HCT116 (cell line): ENCODE results near the gene PIN1. TPM values are rescaled to one million over a fixed set of nuclear protein-coding genes. Genes with fewer than 3 reads are reported as not detected.

Experiments
- ATAC-seq: fragments of 200-7000 bp; cut with Tn5 transposase; 2 replicates; pipeline ENCODE4 v1.9.1; 2020; ENCODE audit warnings: mild to moderate bottlenecking, moderate library complexity
- BruUV-seq: library from RNA; stranded (reverse); fragments of 400-500 nt; replicated peaks from 2 replicates; lab custom pipeline; 2021; lab: Mats Ljungman, UMichigan
- CTCF ChIA-PET: fragments of 300-600 bp; sonication (Branson Sonifier 250); formaldehyde crosslinking; loops from one replicate; lab custom pipeline; 2021; ENCODE audit warnings: antibody characterized with exemption; lab: Charles Lee
- POLR2A ChIA-PET: fragments of 300-600, 350-600 bp; sonication (Branson Sonifier 250); formaldehyde crosslinking; loops from one replicate; lab custom pipeline; 2021; ENCODE audit warnings: antibody characterized with exemption; lab: Charles Lee
- RAD21 ChIA-PET, 2 experiments: fragments of 300-600 bp; sonication (Branson Sonifier 250); formaldehyde crosslinking; loops; one replicate each; lab custom pipeline; 2023; ENCODE audit warnings: low total read pairs in 2 of 2; ENCODE audit not compliant: uncharacterized antibody in 2 of 2, unreplicated experiment in 2 of 2, low non-redundant PET in 1 of 2; lab: Charles Lee
- DNase-seq: peaks from one replicate; pipeline ENCODE4 v3.0.0-alpha.2; 2010; ENCODE audit warnings: low read depth, low spot score
- H2AFZ ChIP-seq: fragments of 200-600 bp; shearing (Covaris generic), sonication (generic); 2 replicates; pipeline ENCODE4 v1.6.1; 2017; ENCODE audit warnings: low read depth, mixed run types, mixed read lengths, antibody characterized with exemption, low read length; ENCODE audit not compliant: poor library complexity, severe bottlenecking
- H3K27ac ChIP-seq: 2 replicates; pipeline ENCODE4 v1.5.1; 2012; ENCODE audit warnings: low read depth, low read length
- H3K27me3 ChIP-seq: fragments of 200-600 bp; sonication (generic); 2 replicates; pipeline ENCODE4 v1.6.1; 2016; ENCODE audit warnings: mixed run types, low read length, mixed read lengths; ENCODE audit not compliant: insufficient read depth
- H3K36me3 ChIP-seq, 2 experiments: fragments of 200-500 bp in 1 of 2; fragments of 200-600 bp in 1 of 2; sonication (Bioruptor generic) in 1 of 2; sonication (generic) in 1 of 2; 2 replicates each; pipeline versions ENCODE4 v1.5.1 to v1.6.1; 2014 to 2016; ENCODE audit warnings: low read length in 2 of 2, inconsistent platforms in 1 of 2, mixed read lengths in 1 of 2, mixed run types in 1 of 2; ENCODE audit not compliant: insufficient read depth in 2 of 2, control insufficient read depth in 1 of 2
- H3K4me1 ChIP-seq, 2 experiments: fragments of 200-600 bp in 1 of 2; sonication (generic) in 1 of 2; 2 replicates each; pipeline versions ENCODE4 v1.5.1 to v1.6.1; 2012 to 2017; ENCODE audit warnings: low read length in 2 of 2, inconsistent platforms in 1 of 2, mild to moderate bottlenecking in 1 of 2, mixed read lengths in 1 of 2, mixed run types in 1 of 2, moderate library complexity in 1 of 2; ENCODE audit not compliant: insufficient read depth in 2 of 2, control insufficient read depth in 1 of 2
- H3K4me2 ChIP-seq: fragments of 200-600 bp; sonication (generic); 2 replicates; pipeline ENCODE4 v1.6.1; 2017; ENCODE audit warnings: mixed run types, low read length, mixed read lengths
- H3K4me3 ChIP-seq, 2 experiments: fragments of 200-600 bp in 1 of 2; sonication (generic) in 1 of 2; replicated peaks in 1 of 2; 2 replicates each; pipeline ENCODE4 v1.5.1; 2011 to 2016; ENCODE audit warnings: low read length in 2 of 2, control low read depth in 1 of 2, low read depth in 1 of 2, mild to moderate bottlenecking in 1 of 2, mixed read lengths in 1 of 2, mixed run types in 1 of 2
- H3K79me2 ChIP-seq: fragments of 200-600 bp; sonication (generic); 2 replicates; pipeline ENCODE4 v1.6.1; 2017; ENCODE audit warnings: mild to moderate bottlenecking, mixed run types, low read length, moderate library complexity, mixed read lengths; ENCODE audit not compliant: insufficient read depth
- H3K9ac ChIP-seq: fragments of 200-600 bp; sonication (generic); 2 replicates; pipeline ENCODE4 v1.6.1; 2016; ENCODE audit warnings: low read length, mixed read lengths
- H3K9me2 ChIP-seq: fragments of 200-600 bp; sonication (generic), shearing (Covaris generic); 2 replicates; pipeline ENCODE4 v1.6.1; 2017; ENCODE audit warnings: mixed run types, mild to moderate bottlenecking, moderate library complexity; ENCODE audit not compliant: insufficient read depth
- H3K9me3 ChIP-seq, 2 experiments: fragments of 200-500 bp in 1 of 2; fragments of 200-600 bp in 1 of 2; sonication (Bioruptor generic) in 1 of 2; sonication (generic) in 1 of 2; 2 replicates each; pipeline ENCODE4 v1.6.1; 2014 to 2017; ENCODE audit warnings: low read length in 2 of 2, mixed read lengths in 2 of 2, inconsistent platforms in 1 of 2, low read depth in 1 of 2, mild to moderate bottlenecking in 1 of 2, mixed run types in 1 of 2, moderate library complexity in 1 of 2; ENCODE audit not compliant: control insufficient read depth in 1 of 2, insufficient read depth in 1 of 2
- H4K20me1 ChIP-seq: fragments of 200-600 bp; sonication (generic), shearing (Covaris generic); 2 replicates; pipeline ENCODE4 v1.6.1; 2017; ENCODE audit warnings: mixed run types, mild to moderate bottlenecking, moderate library complexity; ENCODE audit not compliant: insufficient read depth
- CBX3 ChIP-seq: IDR thresholded peaks from 2 replicates; pipeline ENCODE4 v1.6.1; 2012; ENCODE audit warnings: low read depth
- CEBPB ChIP-seq: IDR thresholded peaks from 2 replicates; pipeline ENCODE4 v1.6.1; 2012; ENCODE audit warnings: low read depth
- EGR1 ChIP-seq: IDR thresholded peaks from 2 replicates; pipeline ENCODE4 v1.6.1; 2012; ENCODE audit warnings: low read depth
- EZH2 ChIP-seq: fragments of 200-600 bp; sonication (generic); IDR thresholded peaks from 2 replicates; pipeline ENCODE4 v1.6.1; 2017; ENCODE audit warnings: antibody characterized with exemption, mixed run types
- EZH2phosphoT487 ChIP-seq: fragments of 200-600 bp; IDR thresholded peaks from 2 replicates; pipeline ENCODE4 v1.6.1; 2018; ENCODE audit warnings: antibody characterized with exemption, borderline replicate concordance
- FOSL1 ChIP-seq: IDR thresholded peaks from 2 replicates; pipeline ENCODE4 v1.6.1; 2012; ENCODE audit warnings: low read depth
- JUND ChIP-seq: IDR thresholded peaks from 2 replicates; pipeline ENCODE4 v1.6.1; 2012
- MAX ChIP-seq: IDR thresholded peaks from 2 replicates; pipeline ENCODE4 v1.6.1; 2012
- RAD21 ChIP-seq: IDR thresholded peaks from 2 replicates; pipeline ENCODE4 v1.6.1; 2012; ENCODE audit warnings: low read depth, mild to moderate bottlenecking
- REST ChIP-seq: IDR thresholded peaks from 2 replicates; pipeline ENCODE4 v1.6.1; 2012; ENCODE audit warnings: low read depth
- SRF ChIP-seq: IDR thresholded peaks from 2 replicates; pipeline ENCODE4 v1.6.1; 2012; ENCODE audit warnings: low read depth
- ZFX ChIP-seq: fragments of 450-650 bp; IDR thresholded peaks from 2 replicates; pipeline ENCODE4 v1.6.1; 2017
- ZNF274 ChIP-seq: fragments of 200-500 bp; sonication (Bioruptor generic); IDR thresholded peaks from 2 replicates; pipeline ENCODE4 v1.6.1; 2014; ENCODE audit warnings: mild to moderate bottlenecking, low read depth, low read length, inconsistent platforms
- intact Hi-C: fragments of 100-400 bp; cut with micrococcal nuclease; formaldehyde crosslinking; loops from 2 replicates; pipeline ENCODE4 v1.10.0; 2022
- total RNA-seq: library from RNA; stranded (reverse); gene quantifications from one replicate; pipeline ENCODE4 v1.2.1, GENCODE V29; 2021; ENCODE audit not compliant: unreplicated experiment

PIN1 gene
- total RNA-seq, 1 experiment from 2014 or later: 78.9 TPM

GRCh38 chr19:9863759-9864158 lies 28.6 kb downstream of the PIN1 start:
- Histone ChIP-seq H2AFZ (no peak overlapping the region), H3K36me3 (no peaks in the 10 kb centered on the region), H3K4me1 (peaks cover 0 to 5% of the 10 kb centered on the region in 2 experiments; a peak in 2 of 4 replicates), H3K9me3 (no peaks in the 10 kb centered on the region), H3K9me2 (no peaks in the 10 kb centered on the region), H3K4me2 (no peak overlapping the region), H3K4me3 (no peak overlapping the region), H3K27ac (no peak overlapping the region), H3K9ac (no peak overlapping the region), H4K20me1 (no peaks in the 10 kb centered on the region), H3K79me2 (no peaks in the 10 kb centered on the region), H3K27me3 (no peaks in the 10 kb centered on the region)
- intact Hi-C loops: no loop called here
- no peak for DNase-seq
- no TSS peak for BruUV-seq
- ChIA-PET POLR2A (no interaction called here), CTCF (no interaction called here), RAD21 (no interaction called here)
- TF ChIP-seq MAX (no peak), EZH2phosphoT487 (no peak), REST (no peak), FOSL1 (no peak), SRF (no peak), CEBPB (no peak), ZNF274 (no peak), EZH2 (no peak), RAD21 (no peak), ZFX (no peak), JUND (no peak), EGR1 (no peak), CBX3 (no peak)
- no peak for ATAC-seq
